HCT116 (cell line): ENCODE measurements around the gene SYCP1. TPM values are rescaled to one million over a fixed set of nuclear protein-coding genes. Genes with fewer than 3 reads are reported as not detected.

Experiments used
- ATAC-seq: fragments of 200-7000 bp; cut with Tn5 transposase; 2 replicates; pipeline ENCODE4 v1.9.1; 2020; ENCODE audit warnings: mild to moderate bottlenecking, moderate library complexity
- BruUV-seq: library from RNA; stranded (reverse); fragments of 400-500 nt; replicated peaks from 2 replicates; lab custom pipeline; 2021; lab: Mats Ljungman, UMichigan
- CTCF ChIA-PET: fragments of 300-600 bp; sonication (Branson Sonifier 250); formaldehyde crosslinking; loops from one replicate; lab custom pipeline; 2021; ENCODE audit warnings: antibody characterized with exemption; lab: Charles Lee
- POLR2A ChIA-PET: fragments of 300-600, 350-600 bp; sonication (Branson Sonifier 250); formaldehyde crosslinking; loops from one replicate; lab custom pipeline; 2021; ENCODE audit warnings: antibody characterized with exemption; lab: Charles Lee
- RAD21 ChIA-PET, 2 experiments: fragments of 300-600 bp; sonication (Branson Sonifier 250); formaldehyde crosslinking; loops; one replicate each; lab custom pipeline; 2023; ENCODE audit warnings: low total read pairs in 2 of 2; ENCODE audit not compliant: uncharacterized antibody in 2 of 2, unreplicated experiment in 2 of 2, low non-redundant PET in 1 of 2; lab: Charles Lee
- DNase-seq: peaks from one replicate; pipeline ENCODE4 v3.0.0-alpha.2; 2010; ENCODE audit warnings: low read depth, low spot score
- H2AFZ ChIP-seq: fragments of 200-600 bp; shearing (Covaris generic), sonication (generic); 2 replicates; pipeline ENCODE4 v1.6.1; 2017; ENCODE audit warnings: low read depth, mixed run types, mixed read lengths, antibody characterized with exemption, low read length; ENCODE audit not compliant: poor library complexity, severe bottlenecking
- H3K27ac ChIP-seq: 2 replicates; pipeline ENCODE4 v1.5.1; 2012; ENCODE audit warnings: low read depth, low read length
- H3K27me3 ChIP-seq: fragments of 200-600 bp; sonication (generic); 2 replicates; pipeline ENCODE4 v1.6.1; 2016; ENCODE audit warnings: mixed run types, low read length, mixed read lengths; ENCODE audit not compliant: insufficient read depth
- H3K36me3 ChIP-seq, 2 experiments: fragments of 200-500 bp in 1 of 2; fragments of 200-600 bp in 1 of 2; sonication (Bioruptor generic) in 1 of 2; sonication (generic) in 1 of 2; 2 replicates each; pipeline versions ENCODE4 v1.5.1 to v1.6.1; 2014 to 2016; ENCODE audit warnings: low read length in 2 of 2, inconsistent platforms in 1 of 2, mixed read lengths in 1 of 2, mixed run types in 1 of 2; ENCODE audit not compliant: insufficient read depth in 2 of 2, control insufficient read depth in 1 of 2
- H3K4me1 ChIP-seq, 2 experiments: fragments of 200-600 bp in 1 of 2; sonication (generic) in 1 of 2; 2 replicates each; pipeline versions ENCODE4 v1.5.1 to v1.6.1; 2012 to 2017; ENCODE audit warnings: low read length in 2 of 2, inconsistent platforms in 1 of 2, mild to moderate bottlenecking in 1 of 2, mixed read lengths in 1 of 2, mixed run types in 1 of 2, moderate library complexity in 1 of 2; ENCODE audit not compliant: insufficient read depth in 2 of 2, control insufficient read depth in 1 of 2
- H3K4me2 ChIP-seq: fragments of 200-600 bp; sonication (generic); 2 replicates; pipeline ENCODE4 v1.6.1; 2017; ENCODE audit warnings: mixed run types, low read length, mixed read lengths
- H3K4me3 ChIP-seq, 2 experiments: fragments of 200-600 bp in 1 of 2; sonication (generic) in 1 of 2; replicated peaks in 1 of 2; 2 replicates each; pipeline ENCODE4 v1.5.1; 2011 to 2016; ENCODE audit warnings: low read length in 2 of 2, control low read depth in 1 of 2, low read depth in 1 of 2, mild to moderate bottlenecking in 1 of 2, mixed read lengths in 1 of 2, mixed run types in 1 of 2
- H3K79me2 ChIP-seq: fragments of 200-600 bp; sonication (generic); 2 replicates; pipeline ENCODE4 v1.6.1; 2017; ENCODE audit warnings: mild to moderate bottlenecking, mixed run types, low read length, moderate library complexity, mixed read lengths; ENCODE audit not compliant: insufficient read depth
- H3K9ac ChIP-seq: fragments of 200-600 bp; sonication (generic); 2 replicates; pipeline ENCODE4 v1.6.1; 2016; ENCODE audit warnings: low read length, mixed read lengths
- H3K9me2 ChIP-seq: fragments of 200-600 bp; sonication (generic), shearing (Covaris generic); 2 replicates; pipeline ENCODE4 v1.6.1; 2017; ENCODE audit warnings: mixed run types, mild to moderate bottlenecking, moderate library complexity; ENCODE audit not compliant: insufficient read depth
- H3K9me3 ChIP-seq, 2 experiments: fragments of 200-500 bp in 1 of 2; fragments of 200-600 bp in 1 of 2; sonication (Bioruptor generic) in 1 of 2; sonication (generic) in 1 of 2; 2 replicates each; pipeline ENCODE4 v1.6.1; 2014 to 2017; ENCODE audit warnings: low read length in 2 of 2, mixed read lengths in 2 of 2, inconsistent platforms in 1 of 2, low read depth in 1 of 2, mild to moderate bottlenecking in 1 of 2, mixed run types in 1 of 2, moderate library complexity in 1 of 2; ENCODE audit not compliant: control insufficient read depth in 1 of 2, insufficient read depth in 1 of 2
- H4K20me1 ChIP-seq: fragments of 200-600 bp; sonication (generic), shearing (Covaris generic); 2 replicates; pipeline ENCODE4 v1.6.1; 2017; ENCODE audit warnings: mixed run types, mild to moderate bottlenecking, moderate library complexity; ENCODE audit not compliant: insufficient read depth
- CEBPB ChIP-seq: IDR thresholded peaks from 2 replicates; pipeline ENCODE4 v1.6.1; 2012; ENCODE audit warnings: low read depth
- EGR1 ChIP-seq: IDR thresholded peaks from 2 replicates; pipeline ENCODE4 v1.6.1; 2012; ENCODE audit warnings: low read depth
- ELF1 ChIP-seq: IDR thresholded peaks from 2 replicates; pipeline ENCODE4 v1.6.1; 2012; ENCODE audit warnings: low read depth, borderline replicate concordance
- SRF ChIP-seq: IDR thresholded peaks from 2 replicates; pipeline ENCODE4 v1.6.1; 2012; ENCODE audit warnings: low read depth
- TCF7L2 ChIP-seq: IDR thresholded peaks from 2 replicates; pipeline ENCODE4 v1.7.0; 2011; ENCODE audit warnings: borderline replicate concordance, inconsistent platforms; ENCODE audit not compliant: insufficient read depth, insufficient read length; ENCODE audit errors: extremely low read depth
- YY1 ChIP-seq: IDR thresholded peaks from 2 replicates; pipeline ENCODE4 v1.6.1; 2011; ENCODE audit warnings: low read length, low read depth, moderate library complexity, mild to moderate bottlenecking; ENCODE audit not compliant: insufficient replicate concordance; ENCODE audit errors: extremely low read depth
- ZBTB33 ChIP-seq: IDR thresholded peaks from 2 replicates; pipeline ENCODE4 v1.6.1; 2011; ENCODE audit warnings: mild to moderate bottlenecking, low read length, moderate library complexity; ENCODE audit not compliant: insufficient replicate concordance; ENCODE audit errors: extremely low read depth
- ZFX ChIP-seq: fragments of 450-650 bp; IDR thresholded peaks from 2 replicates; pipeline ENCODE4 v1.6.1; 2017
- ZNF274 ChIP-seq: fragments of 200-500 bp; sonication (Bioruptor generic); IDR thresholded peaks from 2 replicates; pipeline ENCODE4 v1.6.1; 2014; ENCODE audit warnings: mild to moderate bottlenecking, low read depth, low read length, inconsistent platforms
- intact Hi-C: fragments of 100-400 bp; cut with micrococcal nuclease; formaldehyde crosslinking; loops from 2 replicates; pipeline ENCODE4 v1.10.0; 2022
- total RNA-seq: library from RNA; stranded (reverse); gene quantifications from one replicate; pipeline ENCODE4 v1.2.1, GENCODE V29; 2021; ENCODE audit not compliant: unreplicated experiment
- TF ChIP-seq, protein P1 (sequence below): IDR thresholded peaks from 2 replicates; pipeline ENCODE4 v1.6.1; 2012

The SYCP1 gene
- total RNA-seq, 1 experiment from 2014 or later: not detected

GRCh38 chr1:114861384-114861783 is 6.7 kb downstream of the SYCP1 start:
- no peak overlapping the region for H3K9ac ChIP-seq
- ChIA-PET RAD21 (no interaction called here), CTCF (no interaction called here), POLR2A (no interaction called here)
- H3K4me1 ChIP-seq: no peaks in the 10 kb centered on the region
- intact Hi-C loops: no loop called here
- H4K20me1 ChIP-seq: no peaks in the 10 kb centered on the region
- BruUV-seq: no TSS peak
- no peaks in the 10 kb centered on the region for H3K79me2 ChIP-seq
- H2AFZ ChIP-seq: no peak overlapping the region
- ATAC-seq (no peak), DNase-seq (no peak)
- TF ChIP-seq ZBTB33: no peak
- no peak for TF ChIP-seq EGR1
- no peak for TF ChIP-seq SRF
- TF ChIP-seq, protein P1, sequence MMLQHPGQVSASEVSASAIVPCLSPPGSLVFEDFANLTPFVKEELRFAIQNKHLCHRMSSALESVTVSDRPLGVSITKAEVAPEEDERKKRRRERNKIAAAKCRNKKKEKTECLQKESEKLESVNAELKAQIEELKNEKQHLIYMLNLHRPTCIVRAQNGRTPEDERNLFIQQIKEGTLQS: no peak
- no peak for TF ChIP-seq TCF7L2
- TF ChIP-seq ZNF274: no peak
- no peak for TF ChIP-seq ELF1
- no peak for TF ChIP-seq YY1
- no peak for TF ChIP-seq ZFX
- no peak for TF ChIP-seq CEBPB
- no peaks in the 10 kb centered on the region for H3K27me3 ChIP-seq
- H3K4me3 ChIP-seq: no peak overlapping the region
- no peaks in the 10 kb centered on the region for H3K36me3 ChIP-seq
- no peaks in the 10 kb centered on the region for H3K9me3 ChIP-seq
- no peaks in the 10 kb centered on the region for H3K9me2 ChIP-seq
- no peak overlapping the region for H3K27ac ChIP-seq
- no peak overlapping the region for H3K4me2 ChIP-seq
